PC-9 (cell line): ENCODE data around the gene DGKD. TPM values are rescaled to one million over a fixed set of nuclear protein-coding genes. Genes with fewer than 3 reads are reported as not detected.

Experiments
- BruUV-seq: library from RNA; stranded (reverse); fragments of 400-500 nt; replicated peaks from 2 replicates; lab custom pipeline; 2021; lab: Mats Ljungman, UMichigan
- CTCF ChIA-PET: fragments of 300-600 bp; sonication (Branson Sonifier 250); formaldehyde crosslinking; loops from one replicate; lab custom pipeline; 2022; ENCODE audit warnings: antibody characterized with exemption; lab: Charles Lee
- POLR2A ChIA-PET: fragments of 300-600 bp; sonication (Branson Sonifier 250); formaldehyde crosslinking; loops from one replicate; lab custom pipeline; 2022; ENCODE audit warnings: antibody characterized with exemption; ENCODE audit not compliant: unreplicated experiment; lab: Charles Lee
- DNase-seq, 2 experiments: peaks; one replicate each; pipeline versions ENCODE4 v3.0.0 to v3.0.0-alpha.2; 2015 to 2022; ENCODE audit warnings: mixed read lengths in 1 of 2
- H2AFZ ChIP-seq: fragments of 200-600 bp; sonication (generic); 2 replicates; pipeline ENCODE4 v1.8.1; 2017; ENCODE audit warnings: antibody characterized with exemption
- H3F3A ChIP-seq: fragments of 200-600 bp; sonication (generic); 2 replicates; pipeline ENCODE4 v1.8.1; 2017; ENCODE audit warnings: antibody characterized with exemption, mild to moderate bottlenecking, low read depth; ENCODE audit not compliant: insufficient read depth
- H3K27ac ChIP-seq: fragments of 200-600 bp; sonication (generic); 2 replicates; pipeline ENCODE4 v1.6.1; 2016; ENCODE audit warnings: mixed run types
- H3K27me3 ChIP-seq: fragments of 200-600 bp; sonication (generic); 2 replicates; pipeline ENCODE4 v1.6.1; 2016; ENCODE audit warnings: low read depth, mixed run types; ENCODE audit not compliant: insufficient read depth
- H3K36me3 ChIP-seq: fragments of 200-600 bp; sonication (generic); 2 replicates; pipeline ENCODE4 v1.6.1; 2016; ENCODE audit warnings: low read depth, mixed run types
- H3K4me1 ChIP-seq: fragments of 200-600 bp; sonication (generic); replicated peaks from 2 replicates; pipeline ENCODE4 v1.6.1; 2016; ENCODE audit warnings: mixed run types; ENCODE audit not compliant: insufficient read depth
- H3K4me2 ChIP-seq: fragments of 200-600 bp; sonication (generic); 2 replicates; pipeline ENCODE4 v1.6.1; 2017; ENCODE audit warnings: mixed run types
- H3K4me3 ChIP-seq: fragments of 200-600 bp; sonication (generic); 2 replicates; pipeline ENCODE4 v1.6.1; 2016; ENCODE audit warnings: mixed run types
- H3K79me2 ChIP-seq: fragments of 200-600 bp; sonication (generic); 2 replicates; pipeline ENCODE4 v1.6.1; 2017; ENCODE audit warnings: low read depth, mixed run types
- H3K9me2 ChIP-seq: fragments of 200-600 bp; sonication (generic); 2 replicates; pipeline ENCODE4 v1.8.1; 2017; ENCODE audit warnings: mild to moderate bottlenecking; ENCODE audit not compliant: insufficient read depth
- H3K9me3 ChIP-seq: fragments of 200-600 bp; sonication (generic); 2 replicates; pipeline ENCODE4 v1.8.1; 2016; ENCODE audit warnings: low read depth; ENCODE audit not compliant: insufficient read depth
- H4K20me1 ChIP-seq: fragments of 200-600 bp; sonication (generic); 2 replicates; pipeline ENCODE4 v1.8.1; 2017; ENCODE audit not compliant: insufficient read depth
- CTCF ChIP-seq: fragments of 200-600 bp; sonication (generic); conservative IDR thresholded peaks from 2 replicates; pipeline ENCODE4 v1.6.1; 2017; ENCODE audit warnings: mixed run types, antibody characterized with exemption, mild to moderate bottlenecking, moderate library complexity
- EZH2 ChIP-seq: fragments of 200-600 bp; sonication (generic); IDR thresholded peaks from 2 replicates; pipeline ENCODE4 v1.8.0; 2017; ENCODE audit warnings: antibody characterized with exemption, low read depth
- intact Hi-C: fragments of 100-400 bp; cut with micrococcal nuclease; formaldehyde crosslinking; loops from one replicate; pipeline ENCODE4 v1.10.0; 2022; ENCODE audit not compliant: unreplicated experiment
- total RNA-seq: library from RNA; stranded (reverse); gene quantifications from 2 replicates; pipeline ENCODE4 v1.2.3, GENCODE V29; 2021

Gene DGKD
- total RNA-seq, 1 experiment from 2014 or later = 59.5 TPM

- H3K9me2 ChIP-seq = no peaks in the 10 kb centered on the region
- H3K9me3 ChIP-seq = no peaks in the 10 kb centered on the region
- H3K4me1 ChIP-seq = no peaks in the 10 kb centered on the region
- H3F3A ChIP-seq = peaks cover 11% of the 10 kb centered on the region; the same call in 1 of the 2 replicates
- ChIA-PET POLR2A (interaction anchor here (0.6 kb wide), 1 partner anchor 233 kb away, joined by 26 read pairs; no protein-coding TSS in a partner anchor), CTCF (no interaction called here)
- H3K4me3 ChIP-seq = no peak overlapping the region
- intact Hi-C loops = no loop called here
- H3K27me3 ChIP-seq = no peaks in the 10 kb centered on the region
- H3K4me2 ChIP-seq = no peak overlapping the region
- DNase-seq = no peak
- 0 out of 2 replicates have a peak, but pooled peaks cover 3% of the 10 kb centered on the region for H4K20me1 ChIP-seq
- H3K27ac ChIP-seq = no peak overlapping the region
- no peak overlapping the region for H2AFZ ChIP-seq
- no TSS peak for BruUV-seq
- no peaks in the 10 kb centered on the region for H3K79me2 ChIP-seq
- peaks cover 13% of the 10 kb centered on the region; the same call in 1 of the 2 replicates for H3K36me3 ChIP-seq
- TF ChIP-seq EZH2 (no peak), CTCF (no peak)
Measured at GRCh38 chr2:233473878-233474277, 119.6 kb downstream of the DGKD start.

GRCh38 chr2:233474308-233475160 is 120.2 kb downstream of the DGKD start:
- Histone ChIP-seq H3K27me3 (no peaks in the 10 kb centered on the region), H3F3A (peaks cover 11% of the 10 kb centered on the region; the same call in 1 of the 2 replicates), H3K4me1 (no peaks in the 10 kb centered on the region), H3K4me2 (no peak overlapping the region), H3K79me2 (no peaks in the 10 kb centered on the region), H4K20me1 (0 out of 2 replicates have a peak, but pooled peaks cover 3% of the 10 kb centered on the region), H3K36me3 (0 out of 2 replicates have a peak, but pooled peaks cover 9% of the 10 kb centered on the region), H2AFZ (no peak overlapping the region), H3K27ac (no peak overlapping the region), H3K9me3 (no peaks in the 10 kb centered on the region), H3K4me3 (no peak overlapping the region), H3K9me2 (no peaks in the 10 kb centered on the region)
- CTCF ChIA-PET = no interaction called here
- no peak for DNase-seq
- intact Hi-C loops = no loop called here
- TF ChIP-seq CTCF (no peak), EZH2 (no peak)
- no TSS peak for BruUV-seq
- POLR2A ChIA-PET = interaction anchor here (0.6 to 0.9 kb wide), 4 partner anchors 217 to 233 kb away, joined by 3 to 26 read pairs (median 4); no protein-coding TSS in a partner anchor

GRCh38 chr2:233476063-233476410 is 121.7 kb downstream of the DGKD start:
- H3K27me3 ChIP-seq = no peaks in the 10 kb centered on the region
- no peak overlapping the region for H2AFZ ChIP-seq
- no peak overlapping the region for H3K4me2 ChIP-seq
- H3K9me2 ChIP-seq = no peaks in the 10 kb centered on the region
- no peak for DNase-seq
- H3K36me3 ChIP-seq = no peaks in the 10 kb centered on the region
- H3K79me2 ChIP-seq = no peaks in the 10 kb centered on the region
- CTCF ChIA-PET = no interaction called here
- intact Hi-C loops = no loop called here
- H3K27ac ChIP-seq = no peak overlapping the region
- no peaks in the 10 kb centered on the region for H3K4me1 ChIP-seq
- TF ChIP-seq CTCF (no peak), EZH2 (no peak)
- H4K20me1 ChIP-seq = no peaks in the 10 kb centered on the region
- H3F3A ChIP-seq = peaks cover 11% of the 10 kb centered on the region; the same call in 1 of the 2 replicates
- POLR2A ChIA-PET = no interaction called here
- BruUV-seq = no TSS peak
- H3K9me3 ChIP-seq = no peaks in the 10 kb centered on the region
- H3K4me3 ChIP-seq = no peak overlapping the region
